Effector memory CD8-positive, alpha-beta T cell (primary cell): ENCODE measurements around the gene CFAP91.
A peak's percentile ranks its signal among the peaks of the same experiment; 100 is the strongest.

Experiments used
- ATAC-seq: fragments of 150-1000 bp; cut with Tn5 transposase; replicated peaks from 2 replicates; pipeline ENCODE4 v1.10.0; 2021; ENCODE audit warnings: mild to moderate bottlenecking, moderate library complexity
- DNase-seq, 3 experiments: peaks; one replicate each; pipeline ENCODE4 v3.0.0; 2021
- H3K27ac Mint-ChIP-seq, 2 donors: one replicate each; pipeline ENCODE4 v1.8.0; 2022; ENCODE audit warnings: mild to moderate bottlenecking in 2 of 2, mixed read lengths in 2 of 2, moderate library complexity in 2 of 2
- H3K27me3 Mint-ChIP-seq, 2 donors: one replicate each; pipeline ENCODE4 v1.8.0; 2022; ENCODE audit warnings: mixed read lengths in 2 of 2
- H3K36me3 Mint-ChIP-seq: one replicate; pipeline ENCODE4 v1.8.0; 2022; ENCODE audit warnings: mild to moderate bottlenecking, moderate library complexity, mixed read lengths; ENCODE audit not compliant: insufficient read depth
- H3K4me1 Mint-ChIP-seq, 2 donors: one replicate each; pipeline ENCODE4 v1.8.0; 2022; ENCODE audit warnings: low read depth in 2 of 2, mixed read lengths in 2 of 2
- H3K4me3 Mint-ChIP-seq, 2 donors: one replicate each; pipeline ENCODE4 v1.8.0; 2022; ENCODE audit warnings: mild to moderate bottlenecking in 2 of 2, mixed read lengths in 2 of 2, moderate library complexity in 2 of 2
- H3K9me3 Mint-ChIP-seq, 2 donors: one replicate each; pipeline ENCODE4 v1.8.0; 2022; ENCODE audit warnings: mixed read lengths in 2 of 2

The CFAP91 gene

GRCh38 chr3:119697394-119697793 is 5.4 kb upstream of the CFAP91 start:
- DNase-seq (no peak), ATAC-seq (no peak)
- peak overlapping the region; percentile 10 to 46 for H3K27ac Mint-ChIP-seq
- no peaks in the 10 kb centered on the region for H3K36me3 Mint-ChIP-seq
- H3K4me1 Mint-ChIP-seq = peaks cover 6 to 15% of the 10 kb centered on the region in 2 donors
- H3K4me3 Mint-ChIP-seq = no peak overlapping the region
- H3K9me3 Mint-ChIP-seq = no peaks in the 10 kb centered on the region
- peaks cover 0 to 9% of the 10 kb centered on the region in 2 donors for H3K27me3 Mint-ChIP-seq

- DNase-seq = peak; percentile 20 to 29 (median 24)
- H3K36me3 Mint-ChIP-seq = peaks cover 5% of the 10 kb centered on the region
- peak; percentile 54 for ATAC-seq
- peaks cover 13 to 15% of the 10 kb centered on the region in 2 donors for H3K4me1 Mint-ChIP-seq
- peak overlapping the region; percentile 42 to 61 for H3K4me3 Mint-ChIP-seq
- no peaks in the 10 kb centered on the region for H3K9me3 Mint-ChIP-seq
- peak overlapping the region; percentile 71 to 87 for H3K27ac Mint-ChIP-seq
- no peaks in the 10 kb centered on the region for H3K27me3 Mint-ChIP-seq
Measured at GRCh38 chr3:119700269-119700919, 2.4 kb upstream of the CFAP91 start.

GRCh38 chr3:119700920-119701734 is 1.7 kb upstream of the CFAP91 start:
- Mint-ChIP-seq H3K9me3 (no peaks in the 10 kb centered on the region), H3K4me3 (peak overlapping the region; percentile 72 to 79), H3K27me3 (no peaks in the 10 kb centered on the region), H3K27ac (peak overlapping the region; percentile 71 to 87), H3K36me3 (peaks cover 5% of the 10 kb centered on the region), H3K4me1 (peaks cover 13 to 15% of the 10 kb centered on the region in 2 donors)
- peak; percentile 1 for ATAC-seq
- DNase-seq = no peak

GRCh38 chr3:119703820-119704531 is 1.2 kb downstream of the CFAP91 start:
- peaks cover 5% of the 10 kb centered on the region for H3K36me3 Mint-ChIP-seq
- DNase-seq = no peak
- ATAC-seq = no peak
- H3K27me3 Mint-ChIP-seq = no peaks in the 10 kb centered on the region
- H3K9me3 Mint-ChIP-seq = no peaks in the 10 kb centered on the region
- peaks cover 13 to 15% of the 10 kb centered on the region in 2 donors for H3K4me1 Mint-ChIP-seq
- H3K4me3 Mint-ChIP-seq = peak overlapping the region; percentile 72 to 79
- H3K27ac Mint-ChIP-seq = peak overlapping the region in 1 of 2 donors; percentile 75

- no peak for DNase-seq
- H3K27me3 Mint-ChIP-seq = peaks cover 9 to 16% of the 10 kb centered on the region in 2 donors
- H3K36me3 Mint-ChIP-seq = no peaks in the 10 kb centered on the region
- H3K9me3 Mint-ChIP-seq = no peaks in the 10 kb centered on the region
- no peak overlapping the region for H3K4me3 Mint-ChIP-seq
- ATAC-seq = no peak
- no peaks in the 10 kb centered on the region for H3K4me1 Mint-ChIP-seq
- H3K27ac Mint-ChIP-seq = no peak overlapping the region
Measured at GRCh38 chr3:119715105-119715504, 12.3 kb downstream of the CFAP91 start.

GRCh38 chr3:119716998-119717397 is 14.2 kb downstream of the CFAP91 start:
- H3K27me3 Mint-ChIP-seq = peaks cover 9 to 16% of the 10 kb centered on the region in 2 donors
- H3K9me3 Mint-ChIP-seq = no peaks in the 10 kb centered on the region
- no peak for ATAC-seq
- no peaks in the 10 kb centered on the region for H3K4me1 Mint-ChIP-seq
- H3K27ac Mint-ChIP-seq = no peak overlapping the region
- no peaks in the 10 kb centered on the region for H3K36me3 Mint-ChIP-seq
- no peak for DNase-seq
- no peak overlapping the region for H3K4me3 Mint-ChIP-seq

- Mint-ChIP-seq H3K4me1 (no peaks in the 10 kb centered on the region), H3K4me3 (no peak overlapping the region), H3K9me3 (no peaks in the 10 kb centered on the region), H3K27ac (no peak overlapping the region), H3K36me3 (no peaks in the 10 kb centered on the region), H3K27me3 (peaks cover 9 to 16% of the 10 kb centered on the region in 2 donors)
- no peak for DNase-seq
- ATAC-seq = no peak
Measured at GRCh38 chr3:119717520-119717919, 14.7 kb downstream of the CFAP91 start.

- no peak overlapping the region for H3K27ac Mint-ChIP-seq
- ATAC-seq = no peak
Measured at GRCh38 chr3:119723022-119723421, 20.2 kb downstream of the CFAP91 start.

GRCh38 chr3:119726909-119727308 is 24.1 kb downstream of the CFAP91 start:
- no peak overlapping the region for H3K27ac Mint-ChIP-seq
- H3K4me1 Mint-ChIP-seq = no peaks in the 10 kb centered on the region
- ATAC-seq (no peak), DNase-seq (no peak)
- no peaks in the 10 kb centered on the region for H3K9me3 Mint-ChIP-seq
- no peaks in the 10 kb centered on the region for H3K27me3 Mint-ChIP-seq
- H3K4me3 Mint-ChIP-seq = no peak overlapping the region
- no peaks in the 10 kb centered on the region for H3K36me3 Mint-ChIP-seq

More at GRCh38 chr3:119723022-119723421, 20.2 kb downstream of the CFAP91 start:
- Mint-ChIP-seq H3K27me3 (peaks cover 9 to 11% of the 10 kb centered on the region in 2 donors), H3K36me3 (no peaks in the 10 kb centered on the region), H3K9me3 (no peaks in the 10 kb centered on the region), H3K4me3 (no peak overlapping the region), H3K4me1 (no peaks in the 10 kb centered on the region)
- DNase-seq = no peak

GRCh38 chr3:119729996-119730395 is 27.2 kb downstream of the CFAP91 start:
- H3K4me1 Mint-ChIP-seq = no peaks in the 10 kb centered on the region
- ATAC-seq (no peak), DNase-seq (no peak)
- no peak overlapping the region for H3K4me3 Mint-ChIP-seq
- no peaks in the 10 kb centered on the region for H3K9me3 Mint-ChIP-seq
- H3K36me3 Mint-ChIP-seq = no peaks in the 10 kb centered on the region
- H3K27ac Mint-ChIP-seq = no peak overlapping the region
- H3K27me3 Mint-ChIP-seq = no peaks in the 10 kb centered on the region

- Mint-ChIP-seq H3K9me3 (no peaks in the 10 kb centered on the region), H3K4me1 (no peaks in the 10 kb centered on the region), H3K27ac (no peak overlapping the region), H3K36me3 (no peaks in the 10 kb centered on the region), H3K27me3 (no peaks in the 10 kb centered on the region), H3K4me3 (no peak overlapping the region)
- ATAC-seq = no peak
- DNase-seq = no peak
Measured at GRCh38 chr3:119731560-119732343, 28.9 kb downstream of the CFAP91 start.

- H3K27ac Mint-ChIP-seq = no peak overlapping the region
- ATAC-seq (no peak), DNase-seq (no peak)
- H3K27me3 Mint-ChIP-seq = peaks cover 0 to 3% of the 10 kb centered on the region in 2 donors
- no peaks in the 10 kb centered on the region for H3K9me3 Mint-ChIP-seq
- H3K4me1 Mint-ChIP-seq = no peaks in the 10 kb centered on the region
- no peaks in the 10 kb centered on the region for H3K36me3 Mint-ChIP-seq
- H3K4me3 Mint-ChIP-seq = no peak overlapping the region
Measured at GRCh38 chr3:119733812-119734211, 31.0 kb downstream of the CFAP91 start.

GRCh38 chr3:119738741-119739140 is 35.9 kb downstream of the CFAP91 start:
- no peaks in the 10 kb centered on the region for H3K4me1 Mint-ChIP-seq
- no peaks in the 10 kb centered on the region for H3K9me3 Mint-ChIP-seq
- H3K27ac Mint-ChIP-seq = no peak overlapping the region

More at GRCh38 chr3:119738741-119739140, 35.9 kb downstream of the CFAP91 start:
- DNase-seq = no peak
- no peak overlapping the region for H3K4me3 Mint-ChIP-seq
- no peak for ATAC-seq
- H3K27me3 Mint-ChIP-seq = peaks cover 23 to 40% of the 10 kb centered on the region in 2 donors
- no peaks in the 10 kb centered on the region for H3K36me3 Mint-ChIP-seq
